HEK293 (cell line): ENCODE results near the gene COA5.

ENCODE experiments used
- CTCF ChIA-PET: fragments of 350-600 bp; formaldehyde crosslinking; extraction: SDS; loops from one replicate; lab custom pipeline; 2021; ENCODE audit warnings: antibody characterized with exemption; lab: Yijun Ruan, JAX
- POLR2A ChIA-PET: fragments of 300-600 bp; formaldehyde crosslinking; extraction: SDS; loops from one replicate; lab custom pipeline; 2020; ENCODE audit warnings: antibody characterized with exemption, inconsistent platforms; lab: Yijun Ruan, JAX
- H3K27ac ChIP-seq: fragments of 200-500 bp; sonication (Bioruptor generic); 2 replicates; pipeline ENCODE4 v1.5.1; 2014; ENCODE audit warnings: low read depth, low read length, control low read depth, inconsistent platforms; ENCODE audit errors: extremely low read depth
- H3K36me3 ChIP-seq, 2 experiments: fragments of 200-500 bp in 1 of 2; sonication (Bioruptor generic) in 1 of 2; 1 replicate in 1 of 2; 2 replicates in 1 of 2; pipeline ENCODE4 v1.5.1; 2014 to 2017; ENCODE audit warnings: inconsistent platforms in 2 of 2, low read length in 2 of 2; ENCODE audit not compliant: control insufficient read depth in 2 of 2, insufficient read depth in 1 of 2
- H3K4me1 ChIP-seq: fragments of 200-500 bp; sonication (Bioruptor generic); 2 replicates; pipeline ENCODE4 v1.5.1; 2014; ENCODE audit warnings: mild to moderate bottlenecking, low read length, inconsistent platforms; ENCODE audit not compliant: control insufficient read depth, insufficient read depth
- H3K4me3 ChIP-seq: 2 replicates; pipeline ENCODE4 v1.5.1; 2011; ENCODE audit warnings: low read depth, mild to moderate bottlenecking, control low read depth, low read length, moderate library complexity
- H3K9me3 ChIP-seq: fragments of 200-500 bp; sonication (Bioruptor generic); 2 replicates; pipeline ENCODE4 v1.5.1; 2014; ENCODE audit warnings: low read depth, low read length, inconsistent platforms; ENCODE audit not compliant: control insufficient read depth, insufficient read depth
- GLIS2 ChIP-seq: fragments of 450-650 bp; formaldehyde crosslinking; IDR thresholded peaks from 2 replicates; pipeline ENCODE4 v1.5.1; 2016; ENCODE audit warnings: missing biosample characterization, missing genetic modification characterization
- KLF8 ChIP-seq: fragments of 450-650 bp; formaldehyde crosslinking; IDR thresholded peaks from 2 replicates; pipeline ENCODE4 v1.5.1; 2016; ENCODE audit warnings: missing biosample characterization, missing genetic modification characterization
- MYNN ChIP-seq: fragments of 450-650 bp; formaldehyde crosslinking; IDR thresholded peaks from 2 replicates; pipeline ENCODE4 v1.5.1; 2016; ENCODE audit warnings: missing biosample characterization, missing genetic modification characterization, borderline replicate concordance
- MZF1 ChIP-seq: fragments of 450-650 bp; formaldehyde crosslinking; IDR thresholded peaks from 2 replicates; pipeline ENCODE4 v1.5.1; 2017; ENCODE audit warnings: missing biosample characterization, missing genetic modification characterization, borderline replicate concordance
- SCRT1 ChIP-seq: fragments of 450-650 bp; formaldehyde crosslinking; IDR thresholded peaks from 2 replicates; pipeline ENCODE4 v1.5.1; 2016; ENCODE audit warnings: missing biosample characterization, missing genetic modification characterization, borderline replicate concordance
- SCRT2 ChIP-seq: fragments of 450-650 bp; formaldehyde crosslinking; IDR thresholded peaks from 2 replicates; pipeline ENCODE4 v1.5.1; 2016; ENCODE audit warnings: missing biosample characterization, missing genetic modification characterization
- SP3 ChIP-seq: fragments of 450-650 bp; formaldehyde crosslinking; IDR thresholded peaks from 2 replicates; pipeline ENCODE4 v1.5.1; 2016; ENCODE audit warnings: missing biosample characterization, missing genetic modification characterization
- ZBTB17 ChIP-seq: fragments of 450-650 bp; formaldehyde crosslinking; IDR thresholded peaks from 2 replicates; pipeline ENCODE4 v1.5.1; 2016; ENCODE audit warnings: missing biosample characterization, missing genetic modification characterization
- ZIC2 ChIP-seq: fragments of 450-650 bp; formaldehyde crosslinking; IDR thresholded peaks from 2 replicates; pipeline ENCODE4 v1.5.1; 2016; ENCODE audit warnings: missing biosample characterization, missing genetic modification characterization
- ZNF133 ChIP-seq: fragments of 450-650 bp; formaldehyde crosslinking; IDR thresholded peaks from 2 replicates; pipeline ENCODE4 v1.5.1; 2016; ENCODE audit warnings: missing biosample characterization, missing genetic modification characterization
- ZNF174 ChIP-seq: fragments of 450-650 bp; formaldehyde crosslinking; IDR thresholded peaks from 2 replicates; pipeline ENCODE4 v1.5.0; 2017; ENCODE audit warnings: missing biosample characterization, mild to moderate bottlenecking, missing genetic modification characterization
- ZNF221 ChIP-seq: fragments of 450-650 bp; formaldehyde crosslinking; IDR thresholded peaks from 2 replicates; pipeline ENCODE4 v1.5.1; 2017; ENCODE audit warnings: missing biosample characterization, missing genetic modification characterization, borderline replicate concordance
- ZNF292 ChIP-seq: fragments of 450-650 bp; formaldehyde crosslinking; IDR thresholded peaks from 2 replicates; pipeline ENCODE4 v1.5.1; 2016; ENCODE audit warnings: low read depth, missing biosample characterization, missing genetic modification characterization, borderline replicate concordance
- ZNF302 ChIP-seq: fragments of 450-650 bp; formaldehyde crosslinking; IDR thresholded peaks from 2 replicates; pipeline ENCODE4 v1.5.1; 2016; ENCODE audit warnings: missing biosample characterization, missing genetic modification characterization, low read depth
- ZNF335 ChIP-seq: fragments of 450-650 bp; formaldehyde crosslinking; conservative IDR thresholded peaks from 2 replicates; pipeline ENCODE4 v1.5.1; 2016; ENCODE audit warnings: missing biosample characterization, missing genetic modification characterization
- ZNF514 ChIP-seq: fragments of 450-650 bp; formaldehyde crosslinking; IDR thresholded peaks from 2 replicates; pipeline ENCODE4 v1.5.1; 2016; ENCODE audit warnings: missing biosample characterization, missing genetic modification characterization
- ZNF558 ChIP-seq: fragments of 450-650 bp; formaldehyde crosslinking; IDR thresholded peaks from 2 replicates; pipeline ENCODE4 v1.5.1; 2016; ENCODE audit warnings: missing biosample characterization, missing genetic modification characterization
- ZNF600 ChIP-seq: fragments of 450-650 bp; formaldehyde crosslinking; IDR thresholded peaks from 2 replicates; pipeline ENCODE4 v1.5.1; 2016; ENCODE audit warnings: missing biosample characterization, missing genetic modification characterization
- ZNF610 ChIP-seq: fragments of 450-650 bp; formaldehyde crosslinking; IDR thresholded peaks from 2 replicates; pipeline ENCODE4 v1.5.1; 2016; ENCODE audit warnings: missing biosample characterization, missing genetic modification characterization, borderline replicate concordance
- ZNF664 ChIP-seq: fragments of 450-650 bp; formaldehyde crosslinking; IDR thresholded peaks from 2 replicates; pipeline ENCODE4 v1.5.1; 2016; ENCODE audit warnings: missing biosample characterization, missing genetic modification characterization
- ZNF670 ChIP-seq: fragments of 450-650 bp; formaldehyde crosslinking; IDR thresholded peaks from 2 replicates; pipeline ENCODE4 v1.5.1; 2016; ENCODE audit warnings: missing biosample characterization, missing genetic modification characterization, low read depth
- ZNF701 ChIP-seq: fragments of 450-650 bp; formaldehyde crosslinking; IDR thresholded peaks from 2 replicates; pipeline ENCODE4 v1.5.1; 2016; ENCODE audit warnings: missing biosample characterization, missing genetic modification characterization
- ZNF768 ChIP-seq: fragments of 450-650 bp; formaldehyde crosslinking; IDR thresholded peaks from 2 replicates; pipeline ENCODE4 v1.5.1; 2018; ENCODE audit warnings: missing biosample characterization, mild to moderate bottlenecking, missing genetic modification characterization
- TF ChIP-seq, protein P1 (sequence below): fragments of 450-650 bp; formaldehyde crosslinking; IDR thresholded peaks from 2 replicates; pipeline ENCODE4 v1.5.1; 2016; ENCODE audit warnings: missing biosample characterization, missing genetic modification characterization, low read depth
- TF ChIP-seq, protein P2 (sequence below): fragments of 450-650 bp; formaldehyde crosslinking; IDR thresholded peaks from 2 replicates; pipeline ENCODE4 v1.5.1; 2016; ENCODE audit warnings: missing biosample characterization, missing genetic modification characterization
- TF ChIP-seq, protein P3 (sequence below): fragments of 450-650 bp; formaldehyde crosslinking; IDR thresholded peaks from 2 replicates; pipeline ENCODE4 v1.5.1; 2016; ENCODE audit warnings: missing biosample characterization, missing genetic modification characterization

The COA5 gene

DNA sequence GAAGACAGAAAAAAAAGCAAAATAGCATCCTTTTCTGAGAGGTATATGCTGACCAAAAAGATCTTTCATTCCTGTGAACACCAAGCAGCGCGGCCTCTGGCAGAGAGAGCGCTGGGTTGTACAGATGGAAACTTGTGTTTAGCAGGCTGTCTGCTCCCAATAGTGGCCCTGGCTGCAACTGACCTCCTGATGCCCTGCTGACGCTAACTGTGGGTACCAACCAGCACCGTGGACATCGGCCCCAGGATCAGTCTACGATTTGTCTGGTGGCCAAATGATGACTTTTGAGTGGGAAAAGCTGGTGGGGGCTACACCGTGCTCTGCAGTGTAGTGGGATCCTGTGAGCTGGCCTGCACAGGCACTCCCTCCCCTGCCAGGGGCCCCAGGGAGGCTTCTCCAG lies 15.7 kb downstream of the COA5 start (continued):
- no peak for TF ChIP-seq ZNF133

DNA sequence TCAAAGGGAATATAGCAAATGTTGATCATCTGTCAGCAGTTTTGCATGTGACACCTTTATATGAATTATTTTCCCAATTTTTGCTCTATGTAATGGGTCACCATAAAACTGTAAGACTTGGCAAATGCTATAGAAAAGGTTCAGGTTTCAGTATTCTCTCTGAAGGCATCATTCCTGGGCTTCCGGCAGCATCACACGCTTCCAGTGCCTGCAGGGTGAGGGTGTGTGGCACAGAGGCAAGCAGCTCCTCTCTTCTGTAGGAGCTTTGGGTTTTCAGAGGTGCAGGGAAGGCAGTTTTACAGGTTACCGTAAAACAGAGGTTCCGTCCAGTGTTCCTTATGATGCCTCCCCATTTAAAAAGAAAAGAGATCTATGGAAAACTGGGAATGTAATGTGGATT lies 18.8 kb downstream of the COA5 start:
- ChIA-PET POLR2A (no interaction called here), CTCF (no interaction called here)
- peaks cover 4 to 23% of the 10 kb centered on the region in 2 experiments; a peak in 2 of 3 replicates for H3K36me3 ChIP-seq
- no peaks in the 10 kb centered on the region; the same call in 1 of the 2 replicates for H3K4me1 ChIP-seq
- TF ChIP-seq ZNF174 (tag by site-specific recombination) (no peak), MZF1 (no peak), ZNF701 (no peak), SP3 (tag by site-specific recombination) (no peak), ZNF600 (no peak), GLIS2 (tag by site-specific recombination) (no peak)
- TF ChIP-seq, protein P1, sequence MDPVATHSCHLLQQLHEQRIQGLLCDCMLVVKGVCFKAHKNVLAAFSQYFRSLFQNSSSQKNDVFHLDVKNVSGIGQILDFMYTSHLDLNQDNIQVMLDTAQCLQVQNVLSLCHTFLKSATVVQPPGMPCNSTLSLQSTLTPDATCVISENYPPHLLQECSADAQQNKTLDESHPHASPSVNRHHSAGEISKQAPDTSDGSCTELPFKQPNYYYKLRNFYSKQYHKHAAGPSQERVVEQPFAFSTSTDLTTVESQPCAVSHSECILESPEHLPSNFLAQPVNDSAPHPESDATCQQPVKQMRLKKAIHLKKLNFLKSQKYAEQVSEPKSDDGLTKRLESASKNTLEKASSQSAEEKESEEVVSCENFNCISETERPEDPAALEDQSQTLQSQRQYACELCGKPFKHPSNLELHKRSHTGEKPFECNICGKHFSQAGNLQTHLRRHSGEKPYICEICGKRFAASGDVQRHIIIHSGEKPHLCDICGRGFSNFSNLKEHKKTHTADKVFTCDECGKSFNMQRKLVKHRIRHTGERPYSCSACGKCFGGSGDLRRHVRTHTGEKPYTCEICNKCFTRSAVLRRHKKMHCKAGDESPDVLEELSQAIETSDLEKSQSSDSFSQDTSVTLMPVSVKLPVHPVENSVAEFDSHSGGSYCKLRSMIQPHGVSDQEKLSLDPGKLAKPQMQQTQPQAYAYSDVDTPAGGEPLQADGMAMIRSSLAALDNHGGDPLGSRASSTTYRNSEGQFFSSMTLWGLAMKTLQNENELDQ (tag by site-specific recombination) = no peak
- no peak overlapping the region for H3K4me3 ChIP-seq
- no peaks in the 10 kb centered on the region for H3K9me3 ChIP-seq
- H3K27ac ChIP-seq = no peak overlapping the region

DNA sequence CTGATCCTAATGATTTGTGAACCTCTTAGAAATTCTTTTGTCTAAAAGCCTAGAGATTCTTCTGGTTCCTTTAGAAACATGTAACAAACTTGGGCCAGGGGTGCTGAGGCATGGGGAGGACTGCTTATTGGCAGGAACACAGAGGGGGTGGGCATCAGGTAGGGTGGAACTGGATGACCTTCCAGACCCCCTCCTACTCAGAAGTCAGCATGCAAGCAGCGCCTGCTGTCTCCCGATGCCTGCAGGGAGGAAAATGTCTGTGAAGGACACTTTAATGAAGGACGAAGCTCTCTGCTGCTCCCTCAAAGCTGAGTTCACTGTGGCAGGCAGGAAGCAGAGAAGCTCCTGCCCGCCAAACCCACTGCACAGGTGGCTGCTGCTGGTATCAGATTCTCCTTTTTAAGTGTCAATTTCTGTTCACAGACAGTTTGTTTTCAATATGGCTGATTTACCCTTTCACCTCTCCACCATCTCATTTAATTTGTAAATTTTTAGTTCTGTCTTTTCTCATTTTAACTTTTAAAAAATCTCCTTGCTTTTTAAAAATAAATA lies 19.4 kb downstream of the COA5 start:
- TF ChIP-seq ZNF514 (tag by site-specific recombination) (no peak), ZNF292 (tag by site-specific recombination) (no peak), ZNF664 (tag by site-specific recombination) (0 out of 2 replicates have a peak, but pooled peaks have one; percentile 20), ZNF670 (tag by site-specific recombination) (no peak), KLF8 (tag by site-specific recombination) (no peak), ZNF335 (no peak), ZIC2 (peak; percentile 74), ZNF610 (tag by site-specific recombination) (no peak)
- TF ChIP-seq, protein P2, sequence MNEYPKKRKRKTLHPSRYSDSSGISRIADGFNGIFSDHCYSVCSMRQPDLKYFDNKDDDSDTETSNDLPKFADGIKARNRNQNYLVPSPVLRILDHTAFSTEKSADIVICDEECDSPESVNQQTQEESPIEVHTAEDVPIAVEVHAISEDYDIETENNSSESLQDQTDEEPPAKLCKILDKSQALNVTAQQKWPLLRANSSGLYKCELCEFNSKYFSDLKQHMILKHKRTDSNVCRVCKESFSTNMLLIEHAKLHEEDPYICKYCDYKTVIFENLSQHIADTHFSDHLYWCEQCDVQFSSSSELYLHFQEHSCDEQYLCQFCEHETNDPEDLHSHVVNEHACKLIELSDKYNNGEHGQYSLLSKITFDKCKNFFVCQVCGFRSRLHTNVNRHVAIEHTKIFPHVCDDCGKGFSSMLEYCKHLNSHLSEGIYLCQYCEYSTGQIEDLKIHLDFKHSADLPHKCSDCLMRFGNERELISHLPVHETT = no peak
- Histone ChIP-seq H3K4me1 (no peaks in the 10 kb centered on the region; the same call in 1 of the 2 replicates), H3K4me3 (no peak overlapping the region), H3K9me3 (no peaks in the 10 kb centered on the region), H3K27ac (no peak overlapping the region), H3K36me3 (peaks cover 4 to 27% of the 10 kb centered on the region in 2 experiments; a peak in 2 of 3 replicates)
- ChIA-PET POLR2A (no interaction called here), CTCF (no interaction called here)

DNA sequence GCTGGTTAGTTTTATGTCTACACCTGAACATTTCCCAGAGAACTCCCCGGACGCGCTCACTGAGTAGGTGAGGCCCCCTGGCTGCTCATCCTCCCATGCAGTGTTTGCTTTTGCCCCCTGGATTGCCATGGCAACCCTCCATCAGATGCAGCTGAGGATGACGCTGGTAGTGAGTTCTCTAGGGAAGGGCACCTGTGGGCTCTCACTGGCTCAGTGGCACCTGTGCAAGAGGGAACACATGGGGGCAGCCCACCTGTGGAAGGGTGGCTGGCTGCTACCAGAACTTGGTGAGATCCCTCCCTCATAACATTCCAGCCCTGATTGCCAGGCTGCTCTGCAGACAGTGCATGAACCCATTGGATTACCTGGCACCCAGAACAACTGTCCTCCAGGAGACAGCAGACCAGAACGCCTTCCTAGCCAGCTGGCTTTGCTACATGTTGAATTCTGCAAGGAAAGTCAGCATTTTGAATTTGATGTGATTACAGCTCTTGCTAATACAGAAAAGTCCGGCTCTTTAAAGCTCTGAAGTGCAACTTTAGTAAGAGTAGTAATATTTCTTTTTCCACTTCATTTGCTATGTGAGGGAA lies 21.7 kb downstream of the COA5 start:
- CTCF ChIA-PET = interaction anchor here (0.6 to 1.0 kb wide), 2 partner anchors 15 to 503 kb away, joined by 3 read pairs; no protein-coding TSS in a partner anchor
- TF ChIP-seq SCRT2 (tag by site-specific recombination) (0 out of 2 replicates have a peak, but pooled peaks have one; percentile 32), SCRT1 (tag by site-specific recombination) (0 out of 2 replicates have a peak, but pooled peaks have one; percentile 25), ZNF302 (no peak), ZNF558 (tag by site-specific recombination) (no peak), GLIS2 (tag by site-specific recombination) (no peak), ZNF768 (tag by site-specific recombination) (no peak), ZNF221 (no peak), ZBTB17 (no peak), MYNN (no peak)
- TF ChIP-seq, protein P3, sequence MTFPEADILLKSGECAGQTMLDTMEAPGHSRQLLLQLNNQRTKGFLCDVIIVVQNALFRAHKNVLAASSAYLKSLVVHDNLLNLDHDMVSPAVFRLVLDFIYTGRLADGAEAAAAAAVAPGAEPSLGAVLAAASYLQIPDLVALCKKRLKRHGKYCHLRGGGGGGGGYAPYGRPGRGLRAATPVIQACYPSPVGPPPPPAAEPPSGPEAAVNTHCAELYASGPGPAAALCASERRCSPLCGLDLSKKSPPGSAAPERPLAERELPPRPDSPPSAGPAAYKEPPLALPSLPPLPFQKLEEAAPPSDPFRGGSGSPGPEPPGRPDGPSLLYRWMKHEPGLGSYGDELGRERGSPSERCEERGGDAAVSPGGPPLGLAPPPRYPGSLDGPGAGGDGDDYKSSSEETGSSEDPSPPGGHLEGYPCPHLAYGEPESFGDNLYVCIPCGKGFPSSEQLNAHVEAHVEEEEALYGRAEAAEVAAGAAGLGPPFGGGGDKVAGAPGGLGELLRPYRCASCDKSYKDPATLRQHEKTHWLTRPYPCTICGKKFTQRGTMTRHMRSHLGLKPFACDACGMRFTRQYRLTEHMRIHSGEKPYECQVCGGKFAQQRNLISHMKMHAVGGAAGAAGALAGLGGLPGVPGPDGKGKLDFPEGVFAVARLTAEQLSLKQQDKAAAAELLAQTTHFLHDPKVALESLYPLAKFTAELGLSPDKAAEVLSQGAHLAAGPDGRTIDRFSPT = no peak

More for the DNA sequence above, 21.7 kb downstream of the COA5 start:
- H3K4me3 ChIP-seq = no peak overlapping the region
- no peaks in the 10 kb centered on the region; the same call in 1 of the 2 replicates for H3K4me1 ChIP-seq
- H3K9me3 ChIP-seq = no peaks in the 10 kb centered on the region
- POLR2A ChIA-PET = interaction anchor here (1.6 kb wide), 1 partner anchor 22 kb away, joined by 3 read pairs; the partner anchor contains the start of genes COA5 and UNC50
- no peak overlapping the region for H3K27ac ChIP-seq
- H3K36me3 ChIP-seq = peaks cover 4 to 39% of the 10 kb centered on the region in 2 experiments; a peak in 2 of 3 replicates
